ENCODE results near the gene SDK2. TPM values are rescaled to one million over a fixed set of nuclear protein-coding genes. Genes with fewer than 3 reads are reported as not detected.

SDK2 gene
- polyA plus RNA-seq, 2 of the 4 experiments (the other 2 are of a cell fraction): 0.36 to 0.57 TPM

GRCh38 chr17:73286863-73287296 is 357.4 kb downstream of the SDK2 start:
- Histone ChIP-seq H3K4me3 (no peak overlapping the region), H3K27ac (peak overlapping the region; percentile 29 to 91; a peak in 4 of 6 replicates), H3K4me1 (peaks cover 60% of the 10 kb centered on the region), H3K9me3 (no peaks in the 10 kb centered on the region), H3K4me2 (peak overlapping the region; percentile 79)
- TF ChIP-seq KDM1A (IDR thresholded peaks at IDR 0.05; ENCODE audit: low read depth) (peak; percentile 28; the same call in 1 of the 2 replicates), RAD21 (conservative IDR thresholded peaks at IDR 0.05 in 1 of 2, IDR thresholded peaks at IDR 0.05 in 1 of 2) (no peak)
- no peak for FAIRE-seq
- 62% methylated on average over 8 of the region's 8 CpGs for WGBS (ENCODE audit: missing lambda C conversion rate)
- no peak for DNase-seq (ENCODE audit: low read depth in 1 of 2, low spot score in 1 of 2)
- ATAC-seq: no peak
- CTCF ChIA-PET: interaction anchor here (0.6 to 9.1 kb wide), 5 partner anchors 21 to 920 kb away, joined by 3 to 72 read pairs (median 8); partner anchors contain the start of gene CDC42EP4
- POLR2A ChIA-PET: no interaction called here

GRCh38 chr17:73285916-73286862 is 358.1 kb downstream of the SDK2 start:
- Histone ChIP-seq H3K4me3 (no peak overlapping the region), H3K9me3 (no peaks in the 10 kb centered on the region), H3K27ac (peak overlapping the region in 1 of 2 experiments; percentile 91; a peak in 4 of 6 replicates), H3K4me2 (peak overlapping the region; percentile 79), H3K4me1 (peaks cover 53% of the 10 kb centered on the region)
- TF ChIP-seq MAFK (IDR thresholded peaks at IDR 0.05; ENCODE audit: partially characterized antibody) (no peak), SREBF2 (IDR thresholded peaks at IDR 0.05) (no peak), BHLHE40 (IDR thresholded peaks at IDR 0.05; ENCODE audit: low read depth, low read length) (no peak), CBX8 (IDR thresholded peaks at IDR 0.05) (no peak), RAD21 (conservative IDR thresholded peaks at IDR 0.05 in 1 of 2, IDR thresholded peaks at IDR 0.05 in 1 of 2) (no peak), RNF2 (IDR thresholded peaks at IDR 0.05; ENCODE audit: borderline replicate concordance, low read depth) (no peak), CHD2 (IDR thresholded peaks at IDR 0.05; ENCODE audit: low read length, partially characterized antibody) (no peak), HDAC2 (IDR thresholded peaks at IDR 0.05) (no peak), ZFP36 (IDR thresholded peaks at IDR 0.05; ENCODE audit: borderline replicate concordance, partially characterized antibody) (no peak), GATA3 (IDR thresholded peaks at IDR 0.05; ENCODE audit: borderline replicate concordance) (no peak), MAX (IDR thresholded peaks at IDR 0.05) (no peak), CEBPB (IDR thresholded peaks at IDR 0.05) (no peak), CBX2 (IDR thresholded peaks at IDR 0.05; ENCODE audit: borderline replicate concordance, low read depth) (no peak), PBX3 (IDR thresholded peaks at IDR 0.05) (no peak), MYC (IDR thresholded peaks at IDR 0.05; ENCODE audit: borderline replicate concordance, low read length) (no peak), TP53 (CRISPR knock-in tag; IDR thresholded peaks at IDR 0.05) (no peak)
- no peak for DNase-seq (ENCODE audit: low read depth in 1 of 2, low spot score in 1 of 2)
- CTCF ChIA-PET: interaction anchor here (0.6 to 9.1 kb wide), 4 partner anchors 25 to 921 kb away, joined by 3 to 72 read pairs (median 8); no protein-coding TSS in a partner anchor
- no peak for FAIRE-seq
- no peak for ATAC-seq
- POLR2A ChIA-PET: no interaction called here
- 92% methylated on average over 52 of the region's 52 CpGs for WGBS (ENCODE audit: missing lambda C conversion rate)

GRCh38 chr17:73285603-73285908 is 358.7 kb downstream of the SDK2 start:
- ATAC-seq (no peak), FAIRE-seq (no peak), DNase-seq (ENCODE audit: low read depth in 1 of 2, low spot score in 1 of 2) (no peak)
- Histone ChIP-seq H3K4me3 (no peak overlapping the region), H3K4me2 (no peak overlapping the region), H3K9me3 (no peaks in the 10 kb centered on the region), H3K4me1 (peaks cover 47% of the 10 kb centered on the region), H3K27ac (peak overlapping the region in 1 of 2 experiments; percentile 46; a peak in 2 of 6 replicates)
- POLR2A ChIA-PET: no interaction called here
- 90% methylated on average over 12 of the region's 15 CpGs for WGBS (ENCODE audit: missing lambda C conversion rate)
- CTCF ChIA-PET: interaction anchor here (1.2 to 9.1 kb wide), 3 partner anchors 25 to 85 kb away, joined by 5 to 72 read pairs (median 9); no protein-coding TSS in a partner anchor
- no peak for TF ChIP-seq EP300 (IDR thresholded peaks at IDR 0.05)

Data from A549 (cell line).